K562 (cell line): ENCODE data around the gene PRKAR2B. TPM values are rescaled to one million over a fixed set of nuclear protein-coding genes. Genes with fewer than 3 reads are reported as not detected.

Source experiments
- ARHGAP35 ChIP-seq: fragments of 450-650 bp; IDR thresholded peaks from 2 replicates; pipeline ENCODE4 v1.6.1; 2018; ENCODE audit not compliant: partially characterized antibody
- DPF2 ChIP-seq: fragments of 450-650 bp; IDR thresholded peaks from 2 replicates; pipeline ENCODE4 v1.6.1; 2016
- E2F4 ChIP-seq: sonication (generic); formaldehyde crosslinking; IDR thresholded peaks from 2 replicates; pipeline ENCODE4 v1.8.0; 2022; ENCODE audit warnings: mild to moderate bottlenecking, low read depth, missing genetic modification reagents
- FOXA3 ChIP-seq, 2 experiments: fragments of 450-650 bp in 1 of 2; sonication (generic) in 1 of 2; formaldehyde crosslinking; IDR thresholded peaks in 1 of 2; conservative IDR thresholded peaks in 1 of 2; 2 replicates each; pipeline versions ENCODE4 v1.4.0 to v1.8.0; 2020 to 2022; ENCODE audit warnings: mild to moderate bottlenecking in 2 of 2, missing genetic modification reagents in 1 of 2
- FOXK1 ChIP-seq: sonication (generic); formaldehyde crosslinking; IDR thresholded peaks from 2 replicates; pipeline ENCODE4 v1.8.0; 2022; ENCODE audit warnings: missing genetic modification reagents, mild to moderate bottlenecking, borderline replicate concordance
- KDM4B ChIP-seq, 2 experiments: fragments of 450-650 bp in 1 of 2; sonication (generic) in 1 of 2; IDR thresholded peaks; 2 replicates each; pipeline ENCODE4 v1.6.1; 2016 to 2017; ENCODE audit warnings: borderline replicate concordance in 2 of 2, antibody characterized with exemption in 1 of 2, low read depth in 1 of 2, mild to moderate bottlenecking in 1 of 2
- NFRKB ChIP-seq: fragments of 450-650 bp; IDR thresholded peaks from 2 replicates; pipeline ENCODE4 v1.6.1; 2016; ENCODE audit warnings: low read depth
- TAF9B ChIP-seq: fragments of 450-650 bp; IDR thresholded peaks from 2 replicates; pipeline ENCODE4 v1.6.1; 2018; ENCODE audit warnings: mild to moderate bottlenecking; ENCODE audit not compliant: partially characterized antibody
- ZBTB40 ChIP-seq, 2 experiments: fragments of 450-650 bp in 1 of 2; sonication (generic) in 1 of 2; formaldehyde crosslinking in 1 of 2; IDR thresholded peaks; 2 replicates each; pipeline versions ENCODE4 v1.7.1 to v1.9.0; 2016 to 2022; ENCODE audit warnings: inconsistent platforms in 1 of 2, mild to moderate bottlenecking in 1 of 2, missing genetic modification reagents in 1 of 2
- ZFP30 ChIP-seq: fragments of 250-450 bp; sonication (Bioruptor Pico); IDR thresholded peaks from 2 replicates; pipeline ENCODE4 v1.8.0; 2022; ENCODE audit warnings: moderate library complexity, mild to moderate bottlenecking, inconsistent platforms, borderline replicate concordance
- ZHX1 ChIP-seq: fragments of 150-350 bp; conservative IDR thresholded peaks from 2 replicates; pipeline ENCODE4 v1.6.1; 2014; ENCODE audit warnings: low read length
- ZNF197 ChIP-seq: fragments of 200-800 bp; sonication (Bioruptor generic); IDR thresholded peaks from 2 replicates; pipeline ENCODE4 v1.6.1; 2016; ENCODE audit warnings: low read depth, missing genetic modification characterization, missing compliant biosample characterization
- ZNF274 ChIP-seq: IDR thresholded peaks from 2 replicates; pipeline ENCODE4 v1.6.1; 2011; ENCODE audit warnings: low read depth, mild to moderate bottlenecking, low read length, moderate library complexity, borderline replicate concordance
- polyA plus RNA-seq, 8 experiments: library from polyadenylated mRNA; depleted of rRNA in 4 of 8; stranded (reverse) in 5 of 8; unstranded in 3 of 8; fragments of >200 nt; fragmentation: Nextera tagmentation in 2 of 8; fragmentation: Illumina TruSeq in 1 of 8; extraction: Ambion mirVana in 2 of 8; extraction: Trizol in 1 of 8; gene quantifications; 2 replicates each; pipeline versions ENCODE4 v1.2.1 to v1.2.3, GENCODE V29; 2011 to 2014; ENCODE audit warnings: inconsistent platforms in 1 of 8, missing spikeins in 1 of 8
- total RNA-seq, 7 experiments: library from RNA; depleted of rRNA in 6 of 7; stranded (reverse); fragments of >200 nt in 6 of 7; fragmentation: Illumina TruSeq in 2 of 7; extraction: Trizol in 2 of 7; gene quantifications; 2 replicates each; pipeline versions ENCODE4 v1.2.1 to v1.2.3, GENCODE V29; 2011 to 2021; ENCODE audit warnings: low replicate concordance in 1 of 7

The PRKAR2B gene
- total and polyA plus RNA-seq, 9 of the 15 experiments (the other 6 are each of a cell fraction or from before 2014, with no cell fraction given): 59.0 to 173 (median 129) TPM

GRCh38 chr7:107045195-107045960 is 873 bp downstream of the PRKAR2B start (continued):
- TF ChIP-seq ZFP30 (CRISPR knock-in tag) (no peak), FOXK1 (no peak; the same call in 1 of the 2 replicates), ARHGAP35 (peak; percentile 66), FOXA3 (CRISPR knock-in tag; conservative IDR thresholded peaks at IDR 0.05 in 1 of 2, IDR thresholded peaks at IDR 0.05 in 1 of 2) (no peak), DPF2 (0 out of 2 replicates have a peak, but pooled peaks have one; percentile 23), ZBTB40 (IDR thresholded peaks at IDR 0.05) (0 out of 2 replicates have a peak, but pooled peaks have one; percentile 31), ZBTB40 (CRISPR knock-in tag; IDR thresholded peaks at IDR 0.05) (no peak), NFRKB (no peak), E2F4 (no peak), ZNF274 (0 out of 2 replicates have a peak, but pooled peaks have one; percentile 2), ZHX1 (no peak), TAF9B (no peak), ZNF197 (CRISPR knock-in tag) (0 out of 2 replicates have a peak, but pooled peaks have one; percentile 30), KDM4B (IDR thresholded peaks at IDR 0.05; ENCODE audit: borderline replicate concordance in 2 of 2, low read depth in 1 of 2) (no peak)
